Thymus (tissue), 11 donors: Measurements from ENCODE around the gene TRIP13. TPM values are rescaled to one million over a fixed set of nuclear protein-coding genes. Genes with fewer than 3 reads are reported as not detected.
"Not testable (repeated sequence)": the region's sequence is repeated elsewhere in the genome, so short reads cannot be mapped to it uniquely, and the experiment has no call there.

Experiments
- DNase-seq, 9 donors: peaks; one replicate each; pipeline ENCODE4 v3.0.0-alpha.2; 2013; ENCODE audit warnings: low spot score in 9 of 9, low read depth in 6 of 9, missing footprints in 1 of 9
- H3K27ac ChIP-seq, 2 donors: one replicate each; pipeline ENCODE4 v1.5.1; 2013; ENCODE audit warnings: control low read depth in 1 of 2, low read depth in 1 of 2, low read length in 1 of 2, mild to moderate bottlenecking in 1 of 2, moderate library complexity in 1 of 2
- H3K27me3 ChIP-seq, 2 donors: one replicate each; pipeline ENCODE4 v1.5.1; 2013; ENCODE audit warnings: low read length in 1 of 2; ENCODE audit not compliant: control insufficient read depth in 2 of 2, insufficient read depth in 1 of 2
- H3K36me3 ChIP-seq, 2 donors: one replicate each; pipeline ENCODE4 v1.5.1; 2013; ENCODE audit warnings: low read length in 1 of 2, mild to moderate bottlenecking in 1 of 2, moderate library complexity in 1 of 2; ENCODE audit not compliant: control insufficient read depth in 2 of 2, insufficient read depth in 2 of 2
- H3K4me1 ChIP-seq, 2 donors: one replicate each; pipeline ENCODE4 v1.5.1; 2013; ENCODE audit warnings: low read length in 2 of 2; ENCODE audit not compliant: control insufficient read depth in 2 of 2, insufficient read depth in 2 of 2
- H3K4me3 ChIP-seq, 2 donors: one replicate each; pipeline ENCODE4 v1.5.1; 2013; ENCODE audit warnings: low read length in 2 of 2, control low read depth in 1 of 2, mild to moderate bottlenecking in 1 of 2
- H3K9me3 ChIP-seq, 2 donors: one replicate each; pipeline ENCODE4 v1.5.1; 2013; ENCODE audit warnings: low read length in 1 of 2, mild to moderate bottlenecking in 1 of 2; ENCODE audit not compliant: control insufficient read depth in 2 of 2, insufficient read depth in 1 of 2
- WGBS: extraction: QIAGEN DNeasy Blood & Tissue Kit; methylation state at CpG from one replicate; pipeline ENCODE4 v1.1.7; 2013; 5-methylcytosine and 5-hydroxymethylcytosine counted together
- polyA plus RNA-seq: library from polyadenylated mRNA; stranded (reverse); fragments of 200-250 nt; gene quantifications from one replicate; pipeline ENCODE4 v1.2.3, GENCODE V29; 2013
- total RNA-seq: library from RNA; stranded (reverse); fragments of 120-200 nt; gene quantifications from one replicate; pipeline ENCODE4 v1.2.4, GENCODE V29; 2013
- donor health status: healthy.

TRIP13 gene
- total and polyA plus RNA-seq, 2 donors = 2.1 to 12.9 TPM

- H3K4me3 ChIP-seq, H3K27ac ChIP-seq, H3K36me3 ChIP-seq, DNase-seq, H3K27me3 ChIP-seq, H3K4me1 ChIP-seq, H3K9me3 ChIP-seq: not testable (repeated sequence)
- 96% methylated on average over 8 of the region's 18 CpGs for WGBS
Measured at GRCh38 chr5:847212-847611, 45.5 kb upstream of the TRIP13 start.

- H3K27ac ChIP-seq, H3K36me3 ChIP-seq, H3K4me3 ChIP-seq, H3K4me1 ChIP-seq, H3K9me3 ChIP-seq, DNase-seq: not testable (repeated sequence)
- over 99% methylated on average over 6 of the region's 7 CpGs for WGBS
- H3K27me3 ChIP-seq = peaks cover 0 to 15% of the 10 kb centered on the region in 2 donors
Measured at GRCh38 chr5:847736-848135, 44.9 kb upstream of the TRIP13 start.

- H3K4me3 ChIP-seq = no peak overlapping the region
- DNase-seq = no peak
- H3K36me3 ChIP-seq = no peaks in the 10 kb centered on the region
- no peak overlapping the region for H3K27ac ChIP-seq
- H3K27me3 ChIP-seq = peaks cover 0 to 17% of the 10 kb centered on the region in 2 donors
- H3K4me1 ChIP-seq = no peaks in the 10 kb centered on the region
- H3K9me3 ChIP-seq = no peaks in the 10 kb centered on the region
- 97% methylated on average over 14 of the region's 14 CpGs for whole genome bisulfite sequencing
Measured at GRCh38 chr5:848671-849111, 44.0 kb upstream of the TRIP13 start.

DNA sequence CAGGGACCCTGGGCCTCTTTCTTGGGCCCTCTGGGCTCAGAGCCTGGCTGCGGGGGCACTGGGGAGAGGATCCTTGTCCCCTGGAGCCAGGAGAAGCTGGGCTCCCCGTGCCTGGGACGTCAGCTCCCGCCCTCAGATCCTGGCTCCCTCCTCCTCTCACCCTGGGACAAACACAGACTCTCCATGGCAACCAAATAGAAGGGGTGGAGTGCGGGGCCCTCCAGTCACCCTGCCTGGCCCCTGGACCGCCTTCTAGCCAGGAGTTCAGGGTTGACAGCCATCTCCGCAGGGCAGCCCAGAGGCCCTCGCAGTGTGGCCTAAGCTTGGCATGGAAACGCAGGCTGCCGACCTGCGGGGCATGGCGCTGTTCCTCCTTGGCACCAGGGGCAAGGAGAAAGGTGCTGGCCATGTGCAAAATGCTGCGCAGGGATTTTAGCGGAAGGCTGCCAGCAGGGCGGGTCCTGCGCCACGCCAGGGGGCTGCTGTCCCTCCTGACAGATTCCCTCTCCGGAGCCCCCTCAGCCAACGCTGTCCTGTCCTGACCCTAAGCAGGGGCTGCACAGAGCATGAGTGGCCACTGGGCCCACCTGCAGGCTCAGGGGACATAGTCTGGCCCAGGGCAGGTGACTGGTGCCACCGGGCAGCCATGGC lies 42.9 kb upstream of the TRIP13 start:
- Histone ChIP-seq H3K9me3 (no peaks in the 10 kb centered on the region), H3K27ac (no peak overlapping the region), H3K4me1 (no peaks in the 10 kb centered on the region), H3K4me3 (no peak overlapping the region), H3K36me3 (no peaks in the 10 kb centered on the region), H3K27me3 (peaks cover 0 to 17% of the 10 kb centered on the region in 2 donors)
- 96% methylated on average over 20 of the region's 20 CpGs for WGBS
- DNase-seq = no peak

GRCh38 chr5:850511-851006 lies 42.1 kb upstream of the TRIP13 start, which contains the start of gene ZDHHC11:
ZDHHC11 (minus strand) TSS chr5:850986; CDS start chr5:850602, 384 bp downstream.
- Histone ChIP-seq H3K4me1 (no peaks in the 10 kb centered on the region), H3K9me3 (no peaks in the 10 kb centered on the region), H3K27ac (no peak within 1 kb of the TSS), H3K27me3 (peaks cover 0 to 17% of the 10 kb centered on the region in 2 donors), H3K4me3 (no peak within 1 kb of the TSS), H3K36me3 (no peaks in the 10 kb centered on the region)
- WGBS = 83% methylated on average over 27 of the region's 27 CpGs
- DNase-seq = no peak

DNA sequence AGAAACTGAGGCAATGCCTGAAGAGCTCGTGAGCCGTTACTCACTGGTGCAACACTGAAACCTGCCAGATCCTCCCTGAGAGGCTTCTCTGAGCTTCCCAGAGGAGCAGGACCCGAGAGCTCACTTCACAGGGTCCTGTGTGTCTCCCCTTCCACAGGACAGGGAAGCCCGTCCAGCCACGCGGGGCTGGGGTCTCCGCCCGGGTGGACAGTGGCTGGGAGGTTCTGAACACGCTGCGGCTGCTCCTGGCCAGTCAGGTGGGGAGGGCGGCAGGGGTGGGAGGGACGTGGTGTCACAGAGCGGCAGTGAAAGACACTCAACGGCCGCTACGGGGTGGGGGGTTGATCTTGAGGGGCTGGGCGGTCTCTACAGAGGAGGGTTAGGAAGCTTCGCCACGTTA lies 41.6 kb upstream of the TRIP13 start:
- Histone ChIP-seq H3K9me3 (peaks cover 0 to 2% of the 10 kb centered on the region in 2 donors), H3K4me3 (no peak overlapping the region), H3K36me3 (no peaks in the 10 kb centered on the region), H3K4me1 (no peaks in the 10 kb centered on the region), H3K27me3 (peaks cover 0 to 17% of the 10 kb centered on the region in 2 donors), H3K27ac (no peak overlapping the region)
- 80% methylated on average over 19 of the region's 19 CpGs for WGBS
- DNase-seq = no peak

DNA sequence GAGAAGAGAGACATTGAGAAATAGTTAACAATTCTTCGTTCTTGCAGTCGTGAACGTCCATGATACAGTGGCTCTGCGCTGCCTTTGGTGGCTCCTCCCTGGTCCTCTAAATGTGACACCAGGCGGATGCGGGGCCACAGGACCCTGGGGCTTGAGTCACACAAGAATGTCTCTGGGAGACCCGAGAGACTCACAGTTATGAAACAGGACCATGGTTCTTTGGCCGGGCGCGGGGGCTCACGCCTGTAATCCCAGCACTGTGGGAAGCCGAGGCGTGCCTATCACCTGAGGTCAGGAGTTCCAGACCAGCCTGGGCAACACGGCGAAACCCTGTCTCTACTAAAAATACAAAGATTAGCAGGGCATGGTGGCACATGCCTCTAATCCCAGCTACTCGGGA lies 41.1 kb upstream of the TRIP13 start:
- peaks cover 0 to 17% of the 10 kb centered on the region in 2 donors for H3K27me3 ChIP-seq
- H3K27ac ChIP-seq = no peak overlapping the region
- 93% methylated on average over 16 of the region's 16 CpGs for WGBS
- H3K4me1 ChIP-seq = no peaks in the 10 kb centered on the region
- H3K4me3 ChIP-seq = no peak overlapping the region
- no peaks in the 10 kb centered on the region for H3K36me3 ChIP-seq
- no peak for DNase-seq
- peaks cover 0 to 2% of the 10 kb centered on the region in 2 donors for H3K9me3 ChIP-seq

DNA sequence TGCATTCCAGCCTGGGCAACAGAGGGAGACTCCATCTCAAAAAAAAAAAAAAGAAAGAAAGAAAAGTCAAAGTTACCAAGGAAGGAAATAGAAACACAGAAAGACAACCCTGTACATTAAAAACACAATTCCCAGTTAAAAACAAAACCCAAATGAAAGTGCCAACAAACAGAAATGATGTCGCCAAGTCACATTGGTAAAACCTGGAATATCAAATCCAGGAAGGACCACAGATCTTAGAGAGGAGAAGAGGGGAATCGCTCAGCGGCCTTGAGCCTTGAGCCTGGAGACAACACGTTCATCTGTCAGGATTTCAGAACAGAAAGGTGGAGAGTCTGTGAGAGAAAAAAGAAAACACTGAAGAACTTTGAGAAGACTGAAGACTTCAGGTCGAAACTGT lies 40.7 kb upstream of the TRIP13 start:
- Histone ChIP-seq H3K36me3 (no peaks in the 10 kb centered on the region), H3K4me1 (no peaks in the 10 kb centered on the region), H3K9me3 (peaks cover 0 to 2% of the 10 kb centered on the region in 2 donors), H3K4me3 (no peak overlapping the region), H3K27me3 (peaks cover 0 to 17% of the 10 kb centered on the region in 2 donors), H3K27ac (no peak overlapping the region)
- WGBS = 79% methylated on average over 5 of the region's 5 CpGs
- no peak for DNase-seq

DNA sequence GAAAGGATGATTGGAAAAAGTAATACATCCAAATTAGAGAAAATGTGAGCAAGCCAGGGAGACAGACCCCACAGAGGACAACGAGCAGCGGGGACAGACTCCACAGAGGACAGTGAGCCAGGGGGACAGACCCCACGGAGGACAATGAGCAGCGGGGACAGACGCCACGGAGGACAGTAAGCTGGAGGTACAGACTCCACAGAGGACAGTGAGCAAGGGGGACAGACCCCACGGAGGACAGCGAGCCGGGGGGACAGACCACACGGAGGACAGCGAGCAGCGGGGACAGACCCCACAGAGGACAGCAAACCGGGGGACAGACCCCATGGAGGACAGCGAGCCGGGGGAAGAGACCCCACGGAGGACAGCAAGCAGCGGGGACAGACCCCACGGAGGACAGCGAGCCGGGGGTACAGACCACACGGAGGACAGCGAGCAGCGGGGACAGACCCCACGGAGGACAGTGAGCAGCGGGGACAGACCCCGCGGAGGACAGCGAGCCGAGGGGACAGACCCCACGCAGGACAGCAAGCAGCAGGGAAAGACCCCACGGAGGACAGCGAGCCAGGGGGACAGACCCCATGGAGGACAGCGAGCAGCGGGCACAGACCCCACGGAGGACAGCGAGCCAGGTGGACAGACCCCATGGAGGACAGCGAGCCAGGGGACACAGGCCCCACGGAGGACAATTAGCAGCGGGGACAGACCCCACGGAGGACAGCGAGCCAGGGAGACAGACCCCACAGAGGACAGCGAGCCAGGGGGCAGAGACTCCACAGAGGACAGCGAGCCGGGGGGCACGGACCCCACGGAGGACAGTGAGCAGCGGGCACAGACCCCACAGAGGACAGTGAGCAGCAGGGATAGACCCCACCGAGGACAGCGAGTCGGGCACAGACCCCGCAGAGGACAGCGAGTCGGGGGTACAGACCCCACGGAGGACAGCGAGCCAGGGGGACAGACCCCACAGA lies 40.0 kb upstream of the TRIP13 start:
- Histone ChIP-seq H3K27me3 (peaks cover 0 to 17% of the 10 kb centered on the region in 2 donors), H3K4me1 (no peaks in the 10 kb centered on the region), H3K4me3 (no peak overlapping the region), H3K36me3 (no peaks in the 10 kb centered on the region), H3K9me3 (peaks cover 0 to 2% of the 10 kb centered on the region in 2 donors), H3K27ac (no peak overlapping the region)
- 95% methylated on average over 55 of the region's 55 CpGs for WGBS
- no peak for DNase-seq
